Muscle of leg (tissue), 11 donors: Measurements from ENCODE around the gene GPC6. TPM values are rescaled to one million over a fixed set of nuclear protein-coding genes. Genes with fewer than 3 reads are reported as not detected.

Experiments
- DNase-seq: peaks from one replicate; pipeline ENCODE4 v3.0.0; 2013
- H3K27ac ChIP-seq: one replicate; pipeline ENCODE4 v1.5.1; 2013; ENCODE audit warnings: mild to moderate bottlenecking, low read length, control low read depth
- H3K27me3 ChIP-seq: one replicate; pipeline ENCODE4 v1.6.1; 2013; ENCODE audit warnings: low read length; ENCODE audit not compliant: control insufficient read depth, insufficient read depth
- H3K36me3 ChIP-seq: one replicate; pipeline ENCODE4 v1.6.1; 2013; ENCODE audit warnings: low read length; ENCODE audit not compliant: control insufficient read depth, insufficient read depth
- H3K4me1 ChIP-seq: one replicate; pipeline ENCODE4 v1.6.1; 2013; ENCODE audit warnings: low read length; ENCODE audit not compliant: control insufficient read depth, insufficient read depth
- H3K4me3 ChIP-seq: one replicate; pipeline ENCODE4 v1.5.1; 2013; ENCODE audit warnings: low read length, control low read depth
- H3K9me3 ChIP-seq: replicated peaks from 2 replicates; pipeline ENCODE4 v1.6.1; 2013; ENCODE audit warnings: low read depth, low read length; ENCODE audit not compliant: control insufficient read depth
- WGBS: methylation state at CpG from one replicate; pipeline ENCODE4 v1.1.5; 2013; ENCODE audit warnings: missing lambda C conversion rate; ENCODE audit not compliant: insufficient coverage; 5-methylcytosine and 5-hydroxymethylcytosine counted together
- polyA plus RNA-seq, 8 donors: library from polyadenylated mRNA; unstranded; fragments of 120-200 nt; gene quantifications; one replicate each; pipeline versions ENCODE4 v1.2.1 to v1.2.3, GENCODE V29; 2013; ENCODE audit warnings: inconsistent platforms in 1 of 8, low replicate concordance in 1 of 8; ENCODE audit not compliant: insufficient read length in 8 of 8, insufficient read depth in 1 of 8
- total RNA-seq: library from RNA; stranded (reverse); fragments of 120-200 nt; gene quantifications from one replicate; pipeline ENCODE4 v1.2.4, GENCODE V29; 2013

The GPC6 gene
- total and polyA plus RNA-seq, 9 donors = 5.6 to 20.0 (median 9.9) TPM

DNA sequence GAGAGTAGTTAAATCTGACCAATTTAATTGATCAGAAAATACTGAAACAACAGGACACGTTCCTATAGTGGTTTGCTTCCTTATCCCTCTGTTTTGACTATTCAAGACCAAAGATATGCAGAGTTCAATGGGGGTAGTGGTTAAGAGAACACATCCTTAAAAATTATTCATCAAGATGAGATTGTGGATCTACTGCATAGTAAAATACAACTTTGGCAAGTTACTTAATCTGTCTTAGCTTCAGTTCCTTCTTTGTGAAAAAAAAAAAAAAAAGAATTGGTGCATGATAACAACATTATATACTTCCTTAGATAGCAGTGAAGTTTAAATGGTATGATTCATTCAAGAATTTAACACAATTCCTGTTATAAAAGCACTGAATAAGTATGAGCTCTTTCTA, 700.8 kb downstream of the GPC6 start:
- no CpG with 5 or more reads among the region's 1 CpG for WGBS

DNA sequence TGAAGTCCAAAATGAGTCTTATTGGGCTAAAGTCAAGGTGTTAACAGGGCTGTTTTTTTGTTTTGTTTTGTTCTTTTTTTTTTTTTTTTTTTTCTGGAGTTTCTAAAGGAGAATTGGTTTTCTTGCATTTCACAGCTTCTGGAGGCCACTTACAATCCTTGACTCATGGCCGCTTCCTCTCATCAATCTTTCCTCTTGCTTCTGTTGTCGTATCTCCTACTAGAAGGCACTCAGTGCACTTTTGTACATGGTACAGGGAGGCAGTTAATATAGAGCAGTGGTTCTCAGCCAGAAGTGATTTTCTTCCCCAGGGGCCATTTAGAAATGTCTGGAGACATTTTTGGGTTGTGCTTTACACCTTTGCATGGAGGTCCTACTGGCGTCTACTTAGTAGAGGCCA, 706.3 kb downstream of the GPC6 start:
- no peaks in the 10 kb centered on the region for H3K27me3 ChIP-seq
- WGBS = no CpG with 5 or more reads among the region's 3 CpGs
- no peaks in the 10 kb centered on the region for H3K4me1 ChIP-seq
- no peaks in the 10 kb centered on the region for H3K36me3 ChIP-seq
- no peaks in the 10 kb centered on the region for H3K9me3 ChIP-seq
- H3K27ac ChIP-seq = no peak overlapping the region
- H3K4me3 ChIP-seq = no peak overlapping the region
- no peak for DNase-seq

More for the DNA sequence above, 700.8 kb downstream of the GPC6 start:
- DNase-seq = no peak
- Histone ChIP-seq H3K27ac (no peak overlapping the region), H3K9me3 (no peaks in the 10 kb centered on the region), H3K4me1 (no peaks in the 10 kb centered on the region), H3K36me3 (no peaks in the 10 kb centered on the region), H3K4me3 (no peak overlapping the region), H3K27me3 (no peaks in the 10 kb centered on the region)

DNA sequence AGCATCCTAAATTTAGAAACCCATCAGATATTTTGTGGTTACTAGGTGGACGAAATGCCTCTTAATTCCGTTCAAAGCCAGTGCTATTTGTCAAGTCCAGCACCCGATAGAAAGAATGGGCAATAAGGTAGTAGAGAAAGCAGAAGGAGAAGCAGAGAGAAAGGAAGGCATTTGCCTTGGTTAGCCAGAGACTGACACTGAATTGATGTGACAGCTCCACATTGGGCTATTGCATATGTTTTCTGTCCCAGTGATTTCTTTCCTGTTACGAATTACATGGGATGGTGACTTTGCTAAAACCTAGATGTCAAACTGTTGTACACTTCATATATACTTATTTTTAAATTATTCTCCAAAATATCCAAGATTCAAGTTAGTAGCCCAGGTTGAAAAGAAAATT, 710.3 kb downstream of the GPC6 start:
- Histone ChIP-seq H3K4me1 (no peaks in the 10 kb centered on the region), H3K4me3 (no peak overlapping the region), H3K36me3 (no peaks in the 10 kb centered on the region), H3K9me3 (no peaks in the 10 kb centered on the region), H3K27me3 (no peaks in the 10 kb centered on the region), H3K27ac (no peak overlapping the region)
- DNase-seq = no peak
- WGBS = 80% methylated on average over 3 of the region's 4 CpGs

DNA sequence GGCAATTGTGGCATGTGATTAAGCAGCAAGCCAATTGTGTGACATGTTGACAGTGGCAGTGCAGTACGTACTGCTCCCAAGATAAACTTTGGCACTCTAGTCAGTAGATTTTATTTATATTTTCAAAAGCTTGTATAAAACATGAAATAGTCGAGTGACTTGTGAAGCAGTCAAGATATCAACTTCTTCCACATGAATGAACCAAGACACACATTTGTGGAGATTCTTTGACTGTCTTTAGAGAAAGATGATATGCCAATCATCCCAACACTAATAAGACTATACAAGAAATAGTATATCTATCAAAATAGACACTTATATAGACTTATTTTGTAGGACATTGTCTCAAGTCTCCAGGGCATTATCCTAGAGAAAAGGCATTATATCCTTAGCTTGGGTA, 714.8 kb downstream of the GPC6 start:
- no peak overlapping the region for H3K4me3 ChIP-seq
- DNase-seq = no peak
- H3K9me3 ChIP-seq = no peaks in the 10 kb centered on the region
- H3K4me1 ChIP-seq = no peaks in the 10 kb centered on the region
- no CpG with 5 or more reads among the region's 2 CpGs for WGBS
- H3K27me3 ChIP-seq = no peaks in the 10 kb centered on the region
- H3K36me3 ChIP-seq = no peaks in the 10 kb centered on the region
- H3K27ac ChIP-seq = no peak overlapping the region

DNA sequence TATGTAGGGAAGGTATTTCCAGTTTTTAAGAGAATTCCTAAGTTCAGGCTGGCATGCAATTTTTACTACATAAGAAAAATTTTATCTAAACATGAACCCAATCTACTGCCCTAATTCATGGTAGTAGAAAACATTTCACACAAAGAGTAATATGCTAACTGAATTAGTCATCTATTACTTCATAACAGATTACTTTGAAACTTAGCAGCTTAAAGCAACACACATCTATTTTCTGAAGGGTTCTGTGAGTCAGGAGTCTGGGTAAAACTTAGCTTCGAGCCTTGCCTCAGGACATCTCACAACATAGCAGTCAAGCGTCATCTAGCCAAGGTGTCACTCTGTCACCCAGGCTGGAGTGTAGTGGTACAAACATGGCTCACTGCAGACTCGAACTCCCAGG, 715.4 kb downstream of the GPC6 start:
- Histone ChIP-seq H3K36me3 (no peaks in the 10 kb centered on the region), H3K27ac (no peak overlapping the region), H3K4me1 (no peaks in the 10 kb centered on the region), H3K27me3 (no peaks in the 10 kb centered on the region), H3K4me3 (no peak overlapping the region), H3K9me3 (no peaks in the 10 kb centered on the region)
- no peak for DNase-seq
- WGBS = no CpG with 5 or more reads among the region's 3 CpGs

DNA sequence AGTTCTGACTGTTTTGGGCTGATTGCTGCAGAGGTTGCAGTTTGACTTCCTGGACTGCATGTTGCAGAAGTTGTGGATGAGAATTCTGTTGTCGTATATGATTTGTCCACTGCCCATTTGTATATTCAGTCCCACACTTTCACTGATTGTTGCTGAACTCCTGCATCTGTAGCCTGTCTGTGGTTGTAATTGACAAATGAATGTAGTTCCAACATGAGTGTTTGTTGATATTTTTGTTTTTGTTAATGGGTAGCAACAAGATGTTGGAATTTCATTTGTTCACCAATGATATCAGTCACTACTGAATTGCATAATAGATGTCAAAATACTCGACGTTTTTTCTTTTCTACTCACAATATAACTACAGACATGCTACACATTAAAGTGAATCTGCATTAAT, 719.0 kb downstream of the GPC6 start:
- peak; percentile 4 for DNase-seq
- no CpG with 5 or more reads among the region's 3 CpGs for WGBS
- H3K27me3 ChIP-seq = no peaks in the 10 kb centered on the region
- H3K4me1 ChIP-seq = no peaks in the 10 kb centered on the region
- H3K9me3 ChIP-seq = no peaks in the 10 kb centered on the region
- no peaks in the 10 kb centered on the region for H3K36me3 ChIP-seq
- no peak overlapping the region for H3K27ac ChIP-seq
- H3K4me3 ChIP-seq = no peak overlapping the region

DNA sequence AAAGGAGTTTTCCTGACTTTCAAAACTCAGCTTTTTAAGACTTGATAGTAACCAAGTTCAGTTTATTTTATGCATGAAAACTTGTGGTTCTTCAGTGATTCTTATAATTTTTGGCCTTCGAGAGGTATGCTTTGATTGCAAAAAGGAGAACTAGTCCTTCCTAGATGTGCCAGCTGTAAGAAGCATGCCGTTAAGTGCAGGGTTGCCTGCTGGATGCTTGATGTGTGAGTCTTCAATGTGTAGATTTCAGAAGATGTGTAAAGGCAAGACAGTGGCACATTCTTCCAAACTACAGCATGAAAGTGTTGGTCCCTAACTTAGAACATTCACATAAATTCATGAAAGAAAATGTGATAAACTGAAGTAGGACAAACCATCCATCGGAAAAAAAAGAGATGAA, 720.4 kb downstream of the GPC6 start:
- H3K36me3 ChIP-seq = no peaks in the 10 kb centered on the region
- H3K27ac ChIP-seq = no peak overlapping the region
- H3K4me3 ChIP-seq = no peak overlapping the region
- H3K9me3 ChIP-seq = no peaks in the 10 kb centered on the region
- no peaks in the 10 kb centered on the region for H3K27me3 ChIP-seq
- 65% methylated on average over 2 of the region's 3 CpGs for WGBS
- H3K4me1 ChIP-seq = no peaks in the 10 kb centered on the region
- DNase-seq = no peak

DNA sequence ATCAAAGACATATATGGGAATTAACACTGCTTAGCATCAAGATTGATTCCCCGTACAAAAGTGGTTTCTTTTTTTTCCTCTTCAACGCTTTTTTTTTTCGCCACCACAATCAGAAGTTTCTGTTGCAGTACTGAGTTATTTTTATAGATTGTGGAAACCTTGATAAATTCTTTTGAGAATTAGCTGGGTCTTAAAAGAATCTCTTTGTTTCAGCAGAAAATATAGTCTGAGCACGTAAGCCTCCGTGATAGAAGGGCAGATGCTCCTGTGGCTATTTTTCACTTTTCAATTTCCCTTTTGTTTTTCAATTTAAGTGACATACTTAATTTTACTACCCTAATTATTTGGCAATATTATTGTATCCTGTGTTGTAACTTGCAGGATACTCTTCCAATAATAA, 721.0 kb downstream of the GPC6 start:
- no peaks in the 10 kb centered on the region for H3K36me3 ChIP-seq
- H3K9me3 ChIP-seq = no peaks in the 10 kb centered on the region
- H3K27ac ChIP-seq = no peak overlapping the region
- H3K4me3 ChIP-seq = no peak overlapping the region
- no peaks in the 10 kb centered on the region for H3K27me3 ChIP-seq
- WGBS = no CpG with 5 or more reads among the region's 5 CpGs
- no peak for DNase-seq
- no peaks in the 10 kb centered on the region for H3K4me1 ChIP-seq

DNA sequence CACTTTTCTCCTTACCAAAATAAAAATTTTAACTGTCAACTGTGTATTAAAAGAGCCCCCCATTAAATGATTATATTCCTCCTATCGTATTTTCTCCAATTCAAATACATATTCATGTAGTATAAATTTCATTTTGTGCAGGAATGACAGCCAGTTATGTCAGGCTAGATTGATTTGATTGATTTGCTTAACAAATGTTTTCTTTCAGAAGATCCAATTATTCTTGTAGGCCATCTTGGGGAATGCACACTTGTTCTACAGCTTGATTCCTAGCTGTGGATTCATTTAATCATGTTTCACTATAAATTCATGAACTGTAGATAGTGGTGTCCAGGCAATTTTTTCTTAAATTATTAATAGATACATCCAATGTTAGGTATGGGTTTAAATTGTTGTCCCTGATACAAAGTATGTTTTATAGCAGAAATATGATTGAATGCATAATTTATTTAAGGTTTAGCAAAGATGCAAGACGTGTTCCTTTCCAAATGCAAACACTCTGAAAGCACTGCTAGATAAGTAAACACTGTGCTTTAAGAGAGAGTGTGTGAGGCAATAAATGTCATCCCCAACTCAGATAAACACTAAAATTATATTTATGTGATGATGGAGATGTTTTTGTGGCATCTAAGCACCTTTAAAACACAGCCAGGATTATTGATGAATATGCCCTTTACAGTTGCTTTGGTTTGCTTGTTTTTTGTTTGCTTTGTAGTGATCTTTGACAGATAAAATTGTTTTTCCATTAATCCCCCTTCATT, 721.7 kb downstream of the GPC6 start:
- H3K27me3 ChIP-seq = no peaks in the 10 kb centered on the region
- no peak overlapping the region for H3K27ac ChIP-seq
- no CpG with 5 or more reads among the region's 2 CpGs for WGBS
- H3K9me3 ChIP-seq = no peaks in the 10 kb centered on the region
- no peaks in the 10 kb centered on the region for H3K4me1 ChIP-seq
- no peak for DNase-seq
- H3K4me3 ChIP-seq = no peak overlapping the region
- H3K36me3 ChIP-seq = no peaks in the 10 kb centered on the region

DNA sequence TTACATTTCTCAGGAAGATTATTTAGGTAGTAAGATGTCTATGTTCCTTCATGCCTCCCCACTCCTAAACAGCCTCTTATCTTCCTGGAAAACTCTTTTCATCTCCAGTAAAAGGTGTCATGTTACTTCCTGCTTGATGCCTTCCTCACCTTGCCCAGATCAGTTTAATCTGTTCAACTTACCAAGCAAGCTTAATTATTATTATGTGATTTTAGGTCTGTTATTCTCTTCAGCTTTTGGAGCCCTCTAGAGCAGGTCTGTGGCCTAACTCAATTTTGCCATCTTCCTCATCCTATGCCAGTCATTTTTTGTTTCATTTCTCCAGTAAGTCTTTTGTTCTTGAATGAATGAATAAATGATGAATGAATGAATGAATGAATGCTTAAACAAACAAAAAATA, 724.5 kb downstream of the GPC6 start:
- no peak for DNase-seq
- H3K27me3 ChIP-seq = no peaks in the 10 kb centered on the region
- H3K27ac ChIP-seq = no peak overlapping the region

DNA sequence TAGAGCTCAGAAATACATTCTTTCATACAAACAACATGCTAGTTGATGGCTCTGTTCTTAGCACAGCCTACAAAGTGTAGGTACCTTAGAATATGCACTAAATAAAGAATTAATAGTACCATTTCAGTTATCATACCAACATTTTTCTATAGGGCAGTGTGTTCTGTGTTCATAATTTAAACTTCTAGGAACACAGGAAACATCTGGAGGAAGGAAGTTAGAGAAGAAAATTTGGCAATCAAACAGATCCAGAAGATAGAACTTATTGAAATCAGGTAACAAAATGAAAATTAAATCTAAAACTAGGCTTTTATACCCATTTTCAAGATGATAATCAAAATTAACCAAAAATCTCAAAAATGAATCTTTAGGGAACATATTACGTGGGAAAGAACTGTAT, 725.3 kb downstream of the GPC6 start:
- H3K9me3 ChIP-seq = no peaks in the 10 kb centered on the region
- H3K27ac ChIP-seq = no peak overlapping the region
- no peak overlapping the region for H3K4me3 ChIP-seq
- DNase-seq = peak; percentile 20
- H3K4me1 ChIP-seq = no peaks in the 10 kb centered on the region
- no CpG with 5 or more reads among the region's 1 CpG for WGBS
- H3K36me3 ChIP-seq = no peaks in the 10 kb centered on the region
- H3K27me3 ChIP-seq = no peaks in the 10 kb centered on the region

More for the DNA sequence above, 724.5 kb downstream of the GPC6 start:
- no peaks in the 10 kb centered on the region for H3K4me1 ChIP-seq
- H3K9me3 ChIP-seq = no peaks in the 10 kb centered on the region
- H3K4me3 ChIP-seq = no peak overlapping the region
- H3K36me3 ChIP-seq = no peaks in the 10 kb centered on the region
